ENCODE results near the gene HDAC5.
A peak's percentile ranks its signal among the peaks of the same experiment; 100 is the strongest.
"Not testable (repeated sequence)": the region's sequence is repeated elsewhere in the genome, so short reads cannot be mapped to it uniquely, and the experiment has no call there.

Gene HDAC5

GRCh38 chr17:44059101-44059892, 64.1 kb downstream of the HDAC5 start:
- H3K27me3 Mint-ChIP-seq = no peaks in the 10 kb centered on the region
- peaks cover 41% of the 10 kb centered on the region for H3K4me1 Mint-ChIP-seq (ENCODE audit: low read depth)
- no peak overlapping the region for H3K4me3 Mint-ChIP-seq
- H3K9me3 Mint-ChIP-seq (ENCODE audit: low read depth) = no peaks in the 10 kb centered on the region
- no peak overlapping the region for H3K27ac Mint-ChIP-seq
- peaks cover 13% of the 10 kb centered on the region for H3K36me3 Mint-ChIP-seq

- H3K9me3 Mint-ChIP-seq (ENCODE audit: low read depth) = no peaks in the 10 kb centered on the region
- H3K27me3 Mint-ChIP-seq = no peaks in the 10 kb centered on the region
- peaks cover 17% of the 10 kb centered on the region for H3K4me1 Mint-ChIP-seq (ENCODE audit: low read depth)
- peak overlapping the region; percentile 50 for H3K27ac Mint-ChIP-seq
- no peak overlapping the region for H3K4me3 Mint-ChIP-seq
- no peaks in the 10 kb centered on the region for H3K36me3 Mint-ChIP-seq
These were observed 70.1 kb downstream of the HDAC5 start for GRCh38 chr17:44053125-44053872.

GRCh38 chr17:44049294-44050060, 74.0 kb downstream of the HDAC5 start:
- no peak overlapping the region for H3K27ac Mint-ChIP-seq
- H3K27me3 Mint-ChIP-seq = no peaks in the 10 kb centered on the region
- peaks cover 13% of the 10 kb centered on the region for H3K4me1 Mint-ChIP-seq (ENCODE audit: low read depth)
- H3K4me3 Mint-ChIP-seq = no peak overlapping the region
- H3K9me3 Mint-ChIP-seq (ENCODE audit: low read depth) = no peaks in the 10 kb centered on the region
- H3K36me3 Mint-ChIP-seq = peaks cover 2% of the 10 kb centered on the region

GRCh38 chr17:44046893-44047292, 76.5 kb downstream of the HDAC5 start:
- H3K4me1 Mint-ChIP-seq (ENCODE audit: low read depth); H3K27ac Mint-ChIP-seq; H3K4me3 Mint-ChIP-seq; H3K27me3 Mint-ChIP-seq; H3K9me3 Mint-ChIP-seq (ENCODE audit: low read depth); H3K36me3 Mint-ChIP-seq: not testable (repeated sequence)

- Mint-ChIP-seq H3K9me3 (ENCODE audit: low read depth) (no peaks in the 10 kb centered on the region), H3K36me3 (peaks cover 2% of the 10 kb centered on the region), H3K27ac (no peak overlapping the region), H3K27me3 (no peaks in the 10 kb centered on the region), H3K4me3 (no peak overlapping the region), H3K4me1 (ENCODE audit: low read depth) (peaks cover 9% of the 10 kb centered on the region)
These were observed 78.0 kb downstream of the HDAC5 start for GRCh38 chr17:44045486-44045885.

GRCh38 chr17:44044071-44044470, 79.4 kb downstream of the HDAC5 start:
- Mint-ChIP-seq H3K27ac (no peak overlapping the region), H3K9me3 (ENCODE audit: low read depth) (no peaks in the 10 kb centered on the region), H3K4me1 (ENCODE audit: low read depth) (peaks cover 12% of the 10 kb centered on the region), H3K4me3 (no peak overlapping the region), H3K27me3 (no peaks in the 10 kb centered on the region), H3K36me3 (peaks cover 2% of the 10 kb centered on the region)

- Mint-ChIP-seq H3K27me3 (no peaks in the 10 kb centered on the region), H3K4me1 (ENCODE audit: low read depth) (peaks cover 11% of the 10 kb centered on the region), H3K36me3 (peaks cover 2% of the 10 kb centered on the region), H3K4me3 (no peak overlapping the region), H3K27ac (no peak overlapping the region), H3K9me3 (ENCODE audit: low read depth) (no peaks in the 10 kb centered on the region)
These were observed 80.2 kb downstream of the HDAC5 start for GRCh38 chr17:44043272-44043696.

GRCh38 chr17:44039829-44040635, 83.4 kb downstream of the HDAC5 start:
- H3K36me3 Mint-ChIP-seq = no peaks in the 10 kb centered on the region
- peaks cover 9% of the 10 kb centered on the region for H3K4me1 Mint-ChIP-seq (ENCODE audit: low read depth)
- H3K27ac Mint-ChIP-seq = no peak overlapping the region
- no peaks in the 10 kb centered on the region for H3K9me3 Mint-ChIP-seq (ENCODE audit: low read depth)
- H3K27me3 Mint-ChIP-seq = no peaks in the 10 kb centered on the region
- no peak overlapping the region for H3K4me3 Mint-ChIP-seq

GRCh38 chr17:44038604-44039011, 84.8 kb downstream of the HDAC5 start:
- Mint-ChIP-seq H3K4me3 (no peak overlapping the region), H3K36me3 (peaks cover 3% of the 10 kb centered on the region), H3K27ac (no peak overlapping the region), H3K27me3 (no peaks in the 10 kb centered on the region), H3K4me1 (ENCODE audit: low read depth) (peaks cover 14% of the 10 kb centered on the region), H3K9me3 (ENCODE audit: low read depth) (no peaks in the 10 kb centered on the region)

- H3K9me3 Mint-ChIP-seq (ENCODE audit: low read depth) = no peaks in the 10 kb centered on the region
- peaks cover 16% of the 10 kb centered on the region for H3K4me1 Mint-ChIP-seq (ENCODE audit: low read depth)
- H3K36me3 Mint-ChIP-seq = peaks cover 3% of the 10 kb centered on the region
- no peaks in the 10 kb centered on the region for H3K27me3 Mint-ChIP-seq
- no peak overlapping the region for H3K27ac Mint-ChIP-seq
- H3K4me3 Mint-ChIP-seq = no peak overlapping the region
These were observed 86.0 kb downstream of the HDAC5 start for GRCh38 chr17:44037471-44037870.

GRCh38 chr17:44034688-44035087, 88.8 kb downstream of the HDAC5 start:
- not testable (repeated sequence) for H3K4me3 Mint-ChIP-seq; H3K4me1 Mint-ChIP-seq (ENCODE audit: low read depth); H3K9me3 Mint-ChIP-seq (ENCODE audit: low read depth); H3K27ac Mint-ChIP-seq; H3K27me3 Mint-ChIP-seq; H3K36me3 Mint-ChIP-seq

- no peaks in the 10 kb centered on the region for H3K27me3 Mint-ChIP-seq
- H3K27ac Mint-ChIP-seq = no peak overlapping the region
- peaks cover 9% of the 10 kb centered on the region for H3K4me1 Mint-ChIP-seq (ENCODE audit: low read depth)
- H3K36me3 Mint-ChIP-seq = peaks cover 4% of the 10 kb centered on the region
- no peaks in the 10 kb centered on the region for H3K9me3 Mint-ChIP-seq (ENCODE audit: low read depth)
- no peak overlapping the region for H3K4me3 Mint-ChIP-seq
These were observed 89.5 kb downstream of the HDAC5 start for GRCh38 chr17:44033861-44034408.

- H3K27ac Mint-ChIP-seq = no peak overlapping the region
- H3K27me3 Mint-ChIP-seq = no peaks in the 10 kb centered on the region
These were observed 93.0 kb downstream of the HDAC5 start for GRCh38 chr17:44030482-44030881.

GRCh38 chr17:44029736-44030135, 93.7 kb downstream of the HDAC5 start:
- H3K36me3 Mint-ChIP-seq = peaks cover 4% of the 10 kb centered on the region
- peak overlapping the region; percentile 46 for H3K27ac Mint-ChIP-seq
- no peaks in the 10 kb centered on the region for H3K9me3 Mint-ChIP-seq (ENCODE audit: low read depth)
- H3K4me3 Mint-ChIP-seq = no peak overlapping the region
- H3K4me1 Mint-ChIP-seq (ENCODE audit: low read depth) = peaks cover 9% of the 10 kb centered on the region
- no peaks in the 10 kb centered on the region for H3K27me3 Mint-ChIP-seq

More at GRCh38 chr17:44030482-44030881, 93.0 kb downstream of the HDAC5 start:
- Mint-ChIP-seq H3K36me3 (peaks cover 4% of the 10 kb centered on the region), H3K4me3 (no peak overlapping the region), H3K4me1 (ENCODE audit: low read depth) (peaks cover 9% of the 10 kb centered on the region), H3K9me3 (ENCODE audit: low read depth) (no peaks in the 10 kb centered on the region)
